Endothelial cell of umbilical vein (primary cell): Measurements from ENCODE around the gene RSRC1. TPM values are rescaled to one million over a fixed set of nuclear protein-coding genes. Genes with fewer than 3 reads are reported as not detected.

Experiments used
- BruUV-seq: library from RNA; stranded (reverse); fragments of 400-500 nt; replicated peaks from 2 replicates; lab custom pipeline; 2021; lab: Mats Ljungman, UMichigan
- CTCF ChIA-PET: fragments of 300-600, 350-600 bp; sonication (Branson Sonifier 250); formaldehyde crosslinking; loops from one replicate; lab custom pipeline; 2021; ENCODE audit warnings: antibody characterized with exemption, inconsistent platforms; lab: Charles Lee
- POLR2A ChIA-PET: fragments of 300-600, 350-600 bp; sonication (Branson Sonifier 250); formaldehyde crosslinking; loops from one replicate; lab custom pipeline; 2021; ENCODE audit warnings: antibody characterized with exemption, inconsistent platforms; lab: Charles Lee
- DNase-seq: peaks from one replicate; pipeline ENCODE4 v3.0.0-alpha.2; 2011; ENCODE audit warnings: low read depth, low spot score
- FAIRE-seq: peaks from 2 replicates; lab custom pipeline; 2011; peaks lifted over from hg19 to GRCh38; lab: Jason Lieb, UNC
- H2AFZ ChIP-seq: 2 replicates; pipeline ENCODE4 v1.6.0; 2012; ENCODE audit warnings: low read depth, low read length, control low read depth, inconsistent platforms
- H3K27ac ChIP-seq: 2 replicates; pipeline ENCODE4 v1.5.1; 2011; ENCODE audit warnings: low read depth, mild to moderate bottlenecking, control low read depth, low read length, moderate library complexity; ENCODE audit not compliant: insufficient read depth
- H3K27me3 ChIP-seq, 2 experiments: 2 replicates each; pipeline versions ENCODE4 v1.6.0 to v1.6.1; 2011; ENCODE audit warnings: low read length in 2 of 2, mixed read lengths in 1 of 2; ENCODE audit not compliant: control insufficient read depth in 2 of 2, insufficient read depth in 2 of 2
- H3K36me3 ChIP-seq, 2 experiments: 2 replicates in 1 of 2; 3 replicates in 1 of 2; pipeline ENCODE4 v1.5.1; 2011; ENCODE audit warnings: low read length in 2 of 2, mild to moderate bottlenecking in 1 of 2, moderate library complexity in 1 of 2; ENCODE audit not compliant: control insufficient read depth in 2 of 2, insufficient read depth in 2 of 2; ENCODE audit errors: extremely low read depth in 1 of 2
- H3K4me1 ChIP-seq: 3 replicates; pipeline ENCODE4 v1.5.1; 2011; ENCODE audit warnings: mild to moderate bottlenecking, low read length; ENCODE audit not compliant: control insufficient read depth, insufficient read depth; ENCODE audit errors: extremely low read depth
- H3K4me2 ChIP-seq: 2 replicates; pipeline ENCODE4 v1.6.1; 2011; ENCODE audit warnings: low read length, control low read depth, mixed read lengths; ENCODE audit not compliant: insufficient read depth
- H3K4me3 ChIP-seq, 3 experiments: fragments of 200-600 bp in 1 of 3; sonication (generic), shearing (Covaris generic) in 1 of 3; replicated peaks in 1 of 3; 2 replicates each; pipeline ENCODE4 v1.5.1; 2011 to 2016; ENCODE audit warnings: control low read depth in 3 of 3, low read length in 3 of 3, mild to moderate bottlenecking in 2 of 3, inconsistent platforms in 1 of 3, low read depth in 1 of 3, moderate library complexity in 1 of 3; ENCODE audit not compliant: insufficient read depth in 1 of 3
- H3K79me2 ChIP-seq: 2 replicates; pipeline ENCODE4 v1.6.0; 2012; ENCODE audit warnings: low read length, inconsistent platforms; ENCODE audit not compliant: control insufficient read depth, insufficient read depth
- H3K9ac ChIP-seq: replicated peaks from 2 replicates; pipeline ENCODE3; 2011; ENCODE audit warnings: low read length, control low read depth; ENCODE audit not compliant: insufficient read depth; ENCODE audit errors: extremely low read depth
- H3K9me1 ChIP-seq: replicated peaks from 3 replicates; pipeline ENCODE4 v1.6.0; 2011; ENCODE audit warnings: mild to moderate bottlenecking, low read length; ENCODE audit not compliant: control insufficient read depth, insufficient read depth; ENCODE audit errors: extremely low read depth
- H3K9me3 ChIP-seq: replicated peaks from 2 replicates; pipeline ENCODE4 v1.5.1; 2012; ENCODE audit warnings: low read length, inconsistent platforms; ENCODE audit not compliant: control insufficient read depth, insufficient read depth
- H4K20me1 ChIP-seq: replicated peaks from 2 replicates; pipeline ENCODE3; 2011; ENCODE audit warnings: mild to moderate bottlenecking, low read length; ENCODE audit not compliant: control insufficient read depth, insufficient read depth; ENCODE audit errors: extremely low read depth
- EZH2 ChIP-seq: IDR thresholded peaks from 2 replicates; pipeline ENCODE4 v1.6.1; 2012; ENCODE audit warnings: borderline replicate concordance, low read depth, mild to moderate bottlenecking, moderate library complexity, low read length, inconsistent platforms; ENCODE audit not compliant: severe bottlenecking
- FOS ChIP-seq: IDR thresholded peaks from 2 replicates; pipeline ENCODE4 v1.6.1; 2011; ENCODE audit warnings: mild to moderate bottlenecking, low read length, moderate library complexity, borderline replicate concordance; ENCODE audit not compliant: insufficient read depth
- GATA2 ChIP-seq: IDR thresholded peaks from 2 replicates; pipeline ENCODE4 v1.7.0; 2011; ENCODE audit warnings: low read depth, mild to moderate bottlenecking, moderate library complexity, mixed read lengths, low read length; ENCODE audit not compliant: insufficient read length, insufficient read depth
- JUN ChIP-seq: IDR thresholded peaks from 2 replicates; pipeline ENCODE4 v1.6.1; 2011; ENCODE audit warnings: borderline replicate concordance, low read depth; ENCODE audit not compliant: insufficient read length, insufficient read depth
- MYC ChIP-seq: IDR thresholded peaks from one replicate; pipeline ENCODE4 v1.6.1; 2011; ENCODE audit warnings: mild to moderate bottlenecking, low read depth, low read length
- POLR2A ChIP-seq: IDR thresholded peaks from 2 replicates; pipeline ENCODE4 v1.6.1; 2012; ENCODE audit warnings: low read depth, mild to moderate bottlenecking, control low read depth, low read length
- POLR2AphosphoS5 ChIP-seq: IDR thresholded peaks from 2 replicates; pipeline ENCODE4 v1.6.1; 2012; ENCODE audit warnings: low read depth, mild to moderate bottlenecking, control low read depth, low read length, moderate library complexity; ENCODE audit not compliant: insufficient read depth
- dilution Hi-C: fragments of 300-500 bp; cut with MboI; formaldehyde crosslinking; loops from one replicate; pipeline ENCODE4 v1.15.0; 2019; ENCODE audit warnings: low sequenced_read_pairs; ENCODE audit not compliant: extremely low pct_ligation_motif_present
- intact Hi-C: fragments of 100-400 bp; cut with micrococcal nuclease; formaldehyde crosslinking; loops from one replicate; pipeline ENCODE4 v1.10.0; 2022
- polyA plus RNA-seq, 4 experiments: library from polyadenylated mRNA; depleted of rRNA in 3 of 4; stranded (reverse) in 3 of 4; unstranded in 1 of 4; fragments of >200 nt; gene quantifications; 2 replicates each; pipeline versions ENCODE4 v1.2.1 to v1.2.3, GENCODE V29; 2011 to 2012; ENCODE audit warnings: missing spikeins in 1 of 4
- total RNA-seq: library from RNA; stranded (reverse); gene quantifications from 2 replicates; pipeline ENCODE4 v1.2.3, GENCODE V29; 2021
- TF ChIP-seq, protein P1 (sequence below): IDR thresholded peaks from 2 replicates; pipeline ENCODE4 v1.6.1; 2011; ENCODE audit not compliant: insufficient read depth, insufficient read length
- TF ChIP-seq, protein P2 (sequence below), 2 donors: IDR thresholded peaks; 1 replicate in 1 of 2; 2 replicates in 1 of 2; pipeline ENCODE4 v1.5.1; 2011; ENCODE audit warnings: low read length in 2 of 2, mild to moderate bottlenecking in 2 of 2, moderate library complexity in 2 of 2, control low read depth in 1 of 2, inconsistent platforms in 1 of 2, low read depth in 1 of 2; ENCODE audit not compliant: insufficient read depth in 1 of 2; ENCODE audit errors: extremely low read depth in 1 of 2

RSRC1 gene
- total and polyA plus RNA-seq, 2 donors (not counting 3 experiments of a cell fraction or from before 2014, with no cell fraction given) = 1.8 to 25.4 TPM

- TF ChIP-seq JUN (no peak), FOS (no peak), EZH2 (no peak), GATA2 (no peak), MYC (no peak), POLR2AphosphoS5 (no peak), POLR2A (no peak)
- TF ChIP-seq, protein P1, sequence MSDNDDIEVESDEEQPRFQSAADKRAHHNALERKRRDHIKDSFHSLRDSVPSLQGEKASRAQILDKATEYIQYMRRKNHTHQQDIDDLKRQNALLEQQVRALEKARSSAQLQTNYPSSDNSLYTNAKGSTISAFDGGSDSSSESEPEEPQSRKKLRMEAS = no peak
- TF ChIP-seq, protein P2, sequence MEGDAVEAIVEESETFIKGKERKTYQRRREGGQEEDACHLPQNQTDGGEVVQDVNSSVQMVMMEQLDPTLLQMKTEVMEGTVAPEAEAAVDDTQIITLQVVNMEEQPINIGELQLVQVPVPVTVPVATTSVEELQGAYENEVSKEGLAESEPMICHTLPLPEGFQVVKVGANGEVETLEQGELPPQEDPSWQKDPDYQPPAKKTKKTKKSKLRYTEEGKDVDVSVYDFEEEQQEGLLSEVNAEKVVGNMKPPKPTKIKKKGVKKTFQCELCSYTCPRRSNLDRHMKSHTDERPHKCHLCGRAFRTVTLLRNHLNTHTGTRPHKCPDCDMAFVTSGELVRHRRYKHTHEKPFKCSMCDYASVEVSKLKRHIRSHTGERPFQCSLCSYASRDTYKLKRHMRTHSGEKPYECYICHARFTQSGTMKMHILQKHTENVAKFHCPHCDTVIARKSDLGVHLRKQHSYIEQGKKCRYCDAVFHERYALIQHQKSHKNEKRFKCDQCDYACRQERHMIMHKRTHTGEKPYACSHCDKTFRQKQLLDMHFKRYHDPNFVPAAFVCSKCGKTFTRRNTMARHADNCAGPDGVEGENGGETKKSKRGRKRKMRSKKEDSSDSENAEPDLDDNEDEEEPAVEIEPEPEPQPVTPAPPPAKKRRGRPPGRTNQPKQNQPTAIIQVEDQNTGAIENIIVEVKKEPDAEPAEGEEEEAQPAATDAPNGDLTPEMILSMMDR (IDR thresholded peaks at IDR 0.05; ENCODE audit: extremely low read depth in 1 of 2, insufficient read depth in 1 of 2, low read depth in 1 of 2, low read length in 2 of 2) = no peak
- H3K9ac ChIP-seq = no peak overlapping the region
- FAIRE-seq (no peak), DNase-seq (no peak)
- H3K36me3 ChIP-seq = no peaks in the 10 kb centered on the region
- dilution Hi-C loops = no loop called here
- no peaks in the 10 kb centered on the region for H3K9me1 ChIP-seq
- no peak overlapping the region for H2AFZ ChIP-seq
- intact Hi-C loops = no loop called here
- no TSS peak for BruUV-seq
- no peak overlapping the region for H3K27ac ChIP-seq
- H3K4me1 ChIP-seq = no peaks in the 10 kb centered on the region
- H3K79me2 ChIP-seq = no peaks in the 10 kb centered on the region
- no peak overlapping the region for H3K4me3 ChIP-seq
- H3K4me2 ChIP-seq = no peak overlapping the region
- ChIA-PET CTCF (interaction anchor here (1.6 kb wide), 1 partner anchor 14 kb away, joined by 5 read pairs; no protein-coding TSS in a partner anchor), POLR2A (no interaction called here)
- no peaks in the 10 kb centered on the region for H3K27me3 ChIP-seq
- no peaks in the 10 kb centered on the region for H3K9me3 ChIP-seq
- no peaks in the 10 kb centered on the region for H4K20me1 ChIP-seq
These were observed 310.1 kb downstream of the RSRC1 start for GRCh38 chr3:158419820-158420653.
